Uterus (tissue), 4 donors: ENCODE results near the gene UXS1. TPM values are rescaled to one million over a fixed set of nuclear protein-coding genes. Genes with fewer than 3 reads are reported as not detected.

ENCODE experiments used
- DNase-seq, 2 donors: peaks; one replicate each; pipeline ENCODE4 v3.0.0-alpha.2; 2019 to 2020
- H3K27ac ChIP-seq, 2 donors: fragments of 200-600 bp; sonication (generic); 1 replicate in 1 of 2; 2 replicates in 1 of 2; pipeline ENCODE4 v1.5.1; 2016 to 2018
- H3K27me3 ChIP-seq, 2 donors: fragments of 200-600 bp; sonication (generic); one replicate each; pipeline ENCODE4 v1.5.1; 2018 to 2019; ENCODE audit warnings: control low read depth in 1 of 2
- H3K36me3 ChIP-seq, 2 donors: fragments of 200-600 bp; sonication (generic); one replicate each; pipeline ENCODE4 v1.5.1; 2019; ENCODE audit warnings: control low read depth in 1 of 2
- H3K4me1 ChIP-seq, 2 donors: fragments of 200-600 bp; sonication (generic); one replicate each; pipeline ENCODE4 v1.5.1; 2018 to 2019; ENCODE audit warnings: control low read depth in 1 of 2
- H3K4me3 ChIP-seq, 2 donors: fragments of 200-600 bp; sonication (generic); 1 replicate in 1 of 2; 2 replicates in 1 of 2; pipeline ENCODE4 v1.5.1; 2018 to 2019; ENCODE audit warnings: mild to moderate bottlenecking in 1 of 2
- H3K9me3 ChIP-seq, 2 donors: fragments of 200-600 bp; sonication (generic); one replicate each; pipeline ENCODE4 v1.5.1; 2019; ENCODE audit warnings: control low read depth in 1 of 2
- CTCF ChIP-seq, 4 experiments: fragments of 200-600 bp in 2 of 4; fragments of 450-650 bp in 2 of 4; sonication (generic) in 2 of 4; IDR thresholded peaks; one replicate each; pipeline ENCODE4 v1.5.1; 2016 to 2019; ENCODE audit warnings: antibody characterized with exemption in 4 of 4, mild to moderate bottlenecking in 2 of 4, moderate library complexity in 1 of 4
- POLR2A ChIP-seq, 2 donors: fragments of 450-650 bp; IDR thresholded peaks; one replicate each; pipeline ENCODE4 v1.6.1; 2016; ENCODE audit warnings: antibody characterized with exemption in 2 of 2, mild to moderate bottlenecking in 1 of 2, moderate library complexity in 1 of 2
- intact Hi-C: fragments of 100-400 bp; cut with DNase I; formaldehyde crosslinking; loops from one replicate; pipeline ENCODE4 v1.15.1; 2023; ENCODE audit warnings: low total_unique reads
- total RNA-seq, 4 donors: library from RNA; depleted of rRNA in 3 of 4; stranded (reverse); fragments of >200 nt in 3 of 4; gene quantifications; one replicate each; pipeline versions ENCODE4 v1.1.0 to v1.2.4, GENCODE V29; 2014 to 2023
- donor health status: DM: yes; HTN: yes; CAD: no.

The UXS1 gene
- total RNA-seq, 4 donors from 2014 or later: 26.2 to 103 (median 74.8) TPM

GRCh38 chr2:106044021-106044420 is 150.1 kb downstream of the UXS1 start:
- Histone ChIP-seq H3K27me3 (no peaks in the 10 kb centered on the region), H3K9me3 (no peaks in the 10 kb centered on the region), H3K4me3 (no peak overlapping the region), H3K27ac (no peak overlapping the region), H3K36me3 (no peaks in the 10 kb centered on the region), H3K4me1 (no peaks in the 10 kb centered on the region)
- no peak for DNase-seq
- no peak for TF ChIP-seq CTCF (IDR thresholded peaks at IDR 0.05)
- TF ChIP-seq POLR2A (IDR thresholded peaks at IDR 0.05): no peak
- intact Hi-C loops: no loop called here
